Esophagus squamous epithelium (tissue), 5 donors: ENCODE data around the gene NPNT. TPM values are rescaled to one million over a fixed set of nuclear protein-coding genes. Genes with fewer than 3 reads are reported as not detected.

Source experiments
- DNase-seq: peaks from one replicate; lab custom pipeline; 2025; lab: John Stamatoyannopoulos, UW
- H3K27ac ChIP-seq, 4 donors: fragments of 200-600 bp; sonication (generic); one replicate each; pipeline ENCODE4 v1.5.1; 2016 to 2019; ENCODE audit warnings: mild to moderate bottlenecking in 1 of 4
- H3K27me3 ChIP-seq, 4 donors: fragments of 200-600 bp; sonication (generic); 1 replicate in 3 of 4; 2 replicates in 1 of 4; pipeline versions ENCODE4 v1.5.1 to v1.6.0; 2017 to 2021; ENCODE audit warnings: antibody characterized with exemption in 1 of 4
- H3K36me3 ChIP-seq, 3 donors: fragments of 200-600 bp; sonication (generic); one replicate each; pipeline ENCODE4 v1.5.1; 2016 to 2019
- H3K4me1 ChIP-seq, 3 donors: fragments of 200-600 bp; sonication (generic); one replicate each; pipeline ENCODE4 v1.5.1; 2017 to 2019
- H3K4me3 ChIP-seq, 4 donors: fragments of 200-600 bp; sonication (generic); 1 replicate in 3 of 4; 2 replicates in 1 of 4; pipeline ENCODE4 v1.5.1; 2016 to 2019; ENCODE audit warnings: mild to moderate bottlenecking in 2 of 4, moderate library complexity in 1 of 4
- H3K9me3 ChIP-seq, 3 donors: fragments of 200-600 bp; sonication (generic); one replicate each; pipeline ENCODE4 v1.5.1; 2016 to 2019
- POLR2A ChIP-seq, 4 donors: fragments of 450-650 bp; IDR thresholded peaks; one replicate each; pipeline ENCODE4 v1.6.1; 2017; ENCODE audit warnings: antibody characterized with exemption in 4 of 4, mild to moderate bottlenecking in 4 of 4, moderate library complexity in 3 of 4
- WGBS, 2 donors: methylation state at CpG; one replicate each; pipeline ENCODE4 v1.1.5; 2018; 5-methylcytosine and 5-hydroxymethylcytosine counted together
- intact Hi-C: fragments of 100-400 bp; cut with DNase I; formaldehyde crosslinking; loops from one replicate; pipeline ENCODE4 v1.15.0; 2022
- total RNA-seq, 4 donors: library from RNA; depleted of rRNA; stranded (reverse); fragments of >200 nt; gene quantifications; one replicate each; pipeline ENCODE4 v1.1.0, GENCODE V29; 2016
- TF ChIP-seq, protein P1 (sequence below), 6 experiments: fragments of 450-650 bp in 4 of 6; fragments of 200-600 bp in 2 of 6; sonication (generic) in 2 of 6; IDR thresholded peaks; one replicate each; pipeline ENCODE4 v1.5.1; 2016 to 2019; ENCODE audit warnings: antibody characterized with exemption in 6 of 6, mild to moderate bottlenecking in 4 of 6, moderate library complexity in 4 of 6
- donor health status: DM: yes; HTN: yes; CAD: no.

NPNT gene
- total RNA-seq, 4 donors from 2014 or later = 7.5 to 17.2 (median 15.7) TPM

DNA sequence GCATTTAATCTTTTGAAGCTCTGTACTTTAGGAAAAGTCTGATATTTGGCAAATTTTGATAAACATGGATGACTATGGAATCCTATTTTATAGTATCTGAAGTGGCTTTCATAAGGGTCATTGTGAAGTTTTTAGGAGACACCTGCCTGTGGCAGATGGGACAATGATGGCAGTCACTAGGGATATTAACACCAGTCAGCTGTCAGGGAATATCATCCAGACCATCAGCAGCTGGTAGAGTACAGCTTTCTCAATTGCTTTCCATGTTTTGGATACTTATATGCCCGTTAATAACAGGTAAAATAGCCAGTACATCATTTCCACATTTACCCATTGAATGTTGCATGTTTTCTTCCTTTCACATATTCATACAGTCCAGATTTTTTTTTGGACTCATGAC is 39.1 kb downstream of the NPNT start:
- Histone ChIP-seq H3K27me3 (no peaks in the 10 kb centered on the region), H3K9me3 (no peaks in the 10 kb centered on the region), H3K36me3 (no peaks in the 10 kb centered on the region), H3K4me1 (no peaks in the 10 kb centered on the region), H3K4me3 (no peak overlapping the region), H3K27ac (no peak overlapping the region)
- WGBS, 2 donors = 72 to 83% methylated on average over 1 of the region's 1 CpG
- DNase-seq = no peak
- intact Hi-C loops = no loop called here
- TF ChIP-seq, protein P1, sequence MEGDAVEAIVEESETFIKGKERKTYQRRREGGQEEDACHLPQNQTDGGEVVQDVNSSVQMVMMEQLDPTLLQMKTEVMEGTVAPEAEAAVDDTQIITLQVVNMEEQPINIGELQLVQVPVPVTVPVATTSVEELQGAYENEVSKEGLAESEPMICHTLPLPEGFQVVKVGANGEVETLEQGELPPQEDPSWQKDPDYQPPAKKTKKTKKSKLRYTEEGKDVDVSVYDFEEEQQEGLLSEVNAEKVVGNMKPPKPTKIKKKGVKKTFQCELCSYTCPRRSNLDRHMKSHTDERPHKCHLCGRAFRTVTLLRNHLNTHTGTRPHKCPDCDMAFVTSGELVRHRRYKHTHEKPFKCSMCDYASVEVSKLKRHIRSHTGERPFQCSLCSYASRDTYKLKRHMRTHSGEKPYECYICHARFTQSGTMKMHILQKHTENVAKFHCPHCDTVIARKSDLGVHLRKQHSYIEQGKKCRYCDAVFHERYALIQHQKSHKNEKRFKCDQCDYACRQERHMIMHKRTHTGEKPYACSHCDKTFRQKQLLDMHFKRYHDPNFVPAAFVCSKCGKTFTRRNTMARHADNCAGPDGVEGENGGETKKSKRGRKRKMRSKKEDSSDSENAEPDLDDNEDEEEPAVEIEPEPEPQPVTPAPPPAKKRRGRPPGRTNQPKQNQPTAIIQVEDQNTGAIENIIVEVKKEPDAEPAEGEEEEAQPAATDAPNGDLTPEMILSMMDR (IDR thresholded peaks at IDR 0.05) = no peak
- TF ChIP-seq POLR2A (IDR thresholded peaks at IDR 0.05) = no peak

DNA sequence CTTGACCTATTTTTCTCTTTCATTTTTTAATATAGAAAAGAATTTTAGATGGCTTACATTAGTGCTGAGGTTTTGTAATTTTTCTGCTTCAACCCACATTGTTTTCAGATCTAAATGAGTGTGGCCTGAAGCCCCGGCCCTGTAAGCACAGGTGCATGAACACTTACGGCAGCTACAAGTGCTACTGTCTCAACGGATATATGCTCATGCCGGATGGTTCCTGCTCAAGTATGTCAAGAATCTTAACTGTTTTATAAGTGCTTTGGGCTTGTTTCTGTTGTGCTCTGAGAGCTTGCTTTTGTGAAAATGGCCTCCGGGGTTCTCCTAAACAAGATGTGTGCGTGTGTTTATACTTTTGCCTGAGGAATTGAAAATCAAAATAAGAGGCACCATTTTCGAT is 41.6 kb downstream of the NPNT start:
- H3K27ac ChIP-seq = no peak overlapping the region

DNA sequence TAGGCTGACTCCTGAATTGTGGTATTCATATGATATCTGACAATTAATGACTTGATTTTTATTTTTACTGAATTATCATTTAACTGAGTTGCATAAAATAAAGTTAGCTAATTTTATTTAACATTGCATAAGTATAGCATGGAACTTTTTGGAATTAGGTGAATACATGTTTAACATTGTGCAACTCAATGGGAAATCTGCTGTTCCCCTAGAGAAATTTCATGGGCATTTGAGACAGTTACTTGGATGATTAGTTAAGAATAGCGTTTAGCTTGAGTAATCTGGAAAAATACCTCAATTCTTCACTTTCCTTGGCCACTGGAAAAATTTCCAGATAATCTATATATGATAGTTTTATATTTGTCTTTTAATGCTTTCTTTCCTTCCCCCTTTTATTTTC is 42.5 kb downstream of the NPNT start:
- 81 to 86% methylated on average over 1 of the region's 1 CpG for WGBS, 2 donors
- intact Hi-C loops = no loop called here
- Histone ChIP-seq H3K9me3 (no peaks in the 10 kb centered on the region), H3K36me3 (peaks cover 0 to 5% (median 0%) of the 10 kb centered on the region in 3 donors), H3K27me3 (no peaks in the 10 kb centered on the region), H3K4me1 (no peaks in the 10 kb centered on the region), H3K27ac (no peak overlapping the region), H3K4me3 (no peak overlapping the region)
- DNase-seq = no peak
- TF ChIP-seq POLR2A (IDR thresholded peaks at IDR 0.05) = no peak
- TF ChIP-seq, protein P1 (IDR thresholded peaks at IDR 0.05) = no peak

More for the DNA sequence above, 41.6 kb downstream of the NPNT start:
- TF ChIP-seq POLR2A (IDR thresholded peaks at IDR 0.05) = no peak
- TF ChIP-seq, protein P1 (IDR thresholded peaks at IDR 0.05) = no peak
- Histone ChIP-seq H3K9me3 (no peaks in the 10 kb centered on the region), H3K4me3 (no peak overlapping the region), H3K36me3 (peaks cover 0 to 5% (median 0%) of the 10 kb centered on the region in 3 donors), H3K4me1 (no peaks in the 10 kb centered on the region), H3K27me3 (no peaks in the 10 kb centered on the region)
- 78 to 82% methylated on average over 7 of the region's 7 CpGs for WGBS, 2 donors
- intact Hi-C loops = no loop called here
- no peak for DNase-seq

DNA sequence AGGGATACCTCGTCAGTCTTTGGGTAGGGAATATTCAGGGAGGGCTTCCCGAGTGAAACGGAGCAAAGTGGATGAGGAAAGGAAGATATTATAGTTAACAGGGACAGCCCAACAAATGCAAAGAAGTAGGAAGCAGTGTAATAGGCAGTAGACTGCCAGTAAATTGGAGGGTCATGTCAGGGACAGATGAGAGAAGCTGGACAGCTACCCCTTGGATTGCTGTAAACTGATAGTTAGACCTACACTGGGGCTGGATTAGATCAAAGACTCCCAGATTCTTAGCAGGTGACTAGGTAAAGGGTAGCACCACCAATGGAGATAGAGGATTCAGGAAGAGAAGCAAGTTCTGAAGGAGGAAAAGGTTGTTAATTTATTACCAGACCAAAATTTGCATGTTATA is 48.0 kb downstream of the NPNT start:
- H3K27me3 ChIP-seq = no peaks in the 10 kb centered on the region
- peaks cover 0 to 4% (median 0%) of the 10 kb centered on the region in 3 donors for H3K9me3 ChIP-seq
- no peak for TF ChIP-seq POLR2A (IDR thresholded peaks at IDR 0.05)
- TF ChIP-seq, protein P1 (IDR thresholded peaks at IDR 0.05) = no peak

DNA sequence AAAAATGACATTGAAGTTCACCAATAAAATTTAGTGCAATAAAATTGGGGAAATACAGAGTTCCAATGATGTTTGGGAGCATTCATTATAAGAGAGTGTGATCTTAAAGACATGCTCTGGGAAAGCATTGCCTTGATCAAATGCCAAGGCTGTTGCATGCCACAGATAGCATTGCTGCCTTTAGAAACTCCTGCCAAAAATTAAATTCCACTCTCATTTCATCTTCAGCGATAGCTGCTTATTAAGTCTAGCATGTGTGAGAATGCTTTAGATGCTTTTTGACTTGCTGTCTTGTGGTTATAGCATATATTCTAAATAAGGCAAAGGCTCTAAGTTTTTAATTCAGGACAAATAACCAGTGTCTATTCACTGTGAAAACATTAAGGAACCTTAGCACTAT is 49.3 kb downstream of the NPNT start:
- TF ChIP-seq, protein P1 (IDR thresholded peaks at IDR 0.05) = no peak
- no peak for TF ChIP-seq POLR2A (IDR thresholded peaks at IDR 0.05)
- no peak overlapping the region for H3K4me3 ChIP-seq
- DNase-seq = no peak
- 35 to 40% methylated on average over 1 of the region's 1 CpG for WGBS, 2 donors
- no peaks in the 10 kb centered on the region for H3K27me3 ChIP-seq
- H3K9me3 ChIP-seq = peaks cover 0 to 4% (median 0%) of the 10 kb centered on the region in 3 donors
- intact Hi-C loops = no loop called here
- H3K36me3 ChIP-seq = peaks cover 0 to 11% (median 0%) of the 10 kb centered on the region in 3 donors
- H3K4me1 ChIP-seq = no peaks in the 10 kb centered on the region
- no peak overlapping the region for H3K27ac ChIP-seq

More for the DNA sequence above, 48.0 kb downstream of the NPNT start:
- Histone ChIP-seq H3K36me3 (peaks cover 0 to 11% (median 0%) of the 10 kb centered on the region in 3 donors), H3K27ac (no peak overlapping the region), H3K4me3 (no peak overlapping the region), H3K4me1 (no peaks in the 10 kb centered on the region)
- DNase-seq = no peak
- intact Hi-C loops = no loop called here
- WGBS, 2 donors = 82 to 95% methylated on average over 3 of the region's 3 CpGs
